ENCODE data around the gene SESN1.

SESN1 gene

DNA sequence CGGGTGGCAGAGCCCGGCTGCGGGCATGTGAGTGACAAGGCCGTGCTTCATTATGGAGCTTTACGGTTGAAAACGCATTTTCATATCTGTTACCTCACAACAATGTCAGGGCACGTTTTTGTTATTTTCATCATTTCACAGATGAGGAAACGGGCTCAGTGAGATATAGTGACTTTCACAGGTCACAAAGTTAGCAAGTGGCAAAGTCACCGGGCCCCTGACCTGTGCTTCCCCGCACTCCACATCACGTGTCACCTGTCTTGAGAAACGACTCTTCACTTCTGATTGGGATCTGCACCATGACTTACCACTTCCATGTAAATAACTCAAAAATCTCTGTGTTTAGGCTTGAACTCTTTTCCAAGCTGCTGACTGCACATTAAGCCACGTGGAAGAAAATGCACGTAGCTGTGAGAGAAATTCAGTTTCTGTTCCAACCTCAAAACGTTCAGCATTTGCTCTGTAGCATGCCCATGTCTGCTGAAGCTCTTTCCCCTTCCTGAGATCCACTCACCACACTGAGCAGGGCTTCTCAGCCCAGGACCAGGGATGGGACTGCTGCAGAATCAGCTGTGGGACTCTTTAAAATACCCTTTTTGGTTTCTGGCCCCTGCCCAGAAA, 139.2 kb downstream of the SESN1 start:
- DNase-seq = no peak

GRCh38 chr6:108953681-108954080, 141.0 kb downstream of the SESN1 start:
- DNase-seq = no peak

- DNase-seq = no peak
Measured at GRCh38 chr6:108952776-108953486, 141.7 kb downstream of the SESN1 start.

DNA sequence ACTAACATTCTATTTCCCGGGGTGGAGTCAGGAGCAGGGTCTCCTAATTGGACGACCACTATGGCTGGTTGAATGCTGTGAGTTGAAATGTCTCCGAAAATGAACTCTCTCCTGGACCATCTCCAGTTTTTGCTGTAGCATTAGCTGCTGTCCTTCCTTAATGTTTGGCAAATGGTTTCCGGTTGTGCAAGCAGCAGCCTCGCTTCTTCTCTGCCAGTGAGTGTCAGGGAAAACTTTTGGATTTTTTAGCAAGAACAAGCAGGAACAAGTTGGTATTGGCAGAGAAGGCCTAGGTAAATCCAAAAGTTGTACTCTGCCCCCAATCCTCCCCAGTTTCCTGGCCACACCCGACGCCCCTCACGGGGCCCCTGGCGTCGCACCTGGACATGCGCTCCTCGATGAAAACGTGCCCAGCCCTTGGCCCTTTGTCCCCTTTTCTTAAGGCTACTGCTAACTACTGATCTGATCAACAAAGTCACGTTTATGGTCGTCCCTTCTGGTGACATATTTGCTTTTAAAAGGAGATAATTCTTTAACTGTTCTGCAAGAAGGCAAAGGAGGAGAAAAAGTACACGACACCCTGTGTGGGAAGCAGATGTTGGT, 143.2 kb downstream of the SESN1 start:
- DNase-seq = no peak

- no peak for DNase-seq
Measured at GRCh38 chr6:108948181-108948661, 146.4 kb downstream of the SESN1 start.

- DNase-seq = no peak
Measured at GRCh38 chr6:108947114-108947854, 147.4 kb downstream of the SESN1 start.

GRCh38 chr6:108946695-108947094, 148.0 kb downstream of the SESN1 start:
- DNase-seq = no peak

DNA sequence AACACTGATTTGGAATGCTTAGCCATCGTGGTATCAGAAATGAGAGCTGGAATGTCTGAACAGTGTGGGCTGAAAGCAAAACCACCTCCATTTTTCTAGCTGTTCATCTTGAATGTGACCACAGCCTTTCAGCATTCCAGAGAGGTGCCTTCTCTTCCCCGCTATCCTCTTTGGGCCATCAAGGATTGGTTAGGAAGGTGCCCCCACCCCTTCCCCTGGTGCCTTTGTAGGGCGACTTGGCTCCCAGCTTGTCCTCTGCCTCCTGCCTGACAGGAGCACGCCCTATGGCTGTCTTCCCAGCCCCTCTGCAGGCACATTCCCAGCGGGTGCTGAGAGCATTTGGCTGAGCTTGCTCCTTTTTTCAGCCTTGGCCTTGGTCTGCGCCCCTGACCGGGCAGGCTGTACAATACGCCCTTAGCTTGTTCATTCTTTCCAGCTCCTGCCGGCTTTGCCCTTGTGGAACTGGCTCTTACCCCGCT, 148.9 kb downstream of the SESN1 start:
- DNase-seq = no peak

DNA sequence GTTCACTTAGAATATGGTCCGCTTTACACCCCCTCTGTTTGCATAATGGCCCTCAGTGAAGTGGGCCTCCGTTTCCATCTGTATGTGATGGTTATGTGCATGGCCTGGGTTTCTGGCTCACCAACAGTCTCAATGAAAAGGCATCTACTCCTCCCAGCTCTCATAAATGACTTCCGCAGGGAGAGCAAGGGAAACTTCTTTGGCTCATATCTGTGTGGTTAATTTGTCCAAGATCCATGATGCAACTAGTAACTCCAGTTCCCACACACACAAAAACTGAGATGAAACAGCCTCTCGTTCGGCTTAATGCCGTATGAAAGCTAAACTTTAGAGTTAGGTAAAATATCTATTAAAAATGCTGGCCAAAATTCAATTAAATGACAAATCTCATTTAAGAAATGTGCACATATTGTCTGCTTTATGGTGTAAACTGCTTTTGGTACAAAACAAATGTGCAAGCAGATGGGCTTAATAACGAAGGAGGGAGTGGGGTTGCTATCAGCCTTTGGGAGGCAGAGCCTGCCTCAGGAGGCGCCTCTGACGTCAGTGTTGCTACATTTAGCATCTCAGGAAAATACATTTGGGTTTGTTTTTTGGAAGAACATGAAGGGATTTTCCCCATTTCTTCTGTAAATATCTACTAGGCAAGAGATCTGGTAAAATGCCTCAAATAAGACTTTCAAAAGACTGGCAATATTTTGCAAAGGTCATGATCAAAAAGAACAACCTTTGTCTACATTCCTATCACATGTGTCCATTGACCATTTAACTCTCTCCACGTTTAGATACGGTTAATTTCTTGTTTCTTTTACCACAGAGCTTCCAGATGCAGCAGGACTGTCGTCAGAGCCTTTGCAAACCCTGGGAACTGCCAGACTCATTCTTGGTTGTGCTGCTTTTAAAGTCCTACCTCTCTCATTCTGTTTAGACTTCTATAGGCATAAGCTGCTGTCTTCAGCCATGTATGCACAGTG, 149.7 kb downstream of the SESN1 start:
- DNase-seq = no peak

GRCh38 chr6:108944071-108944470, 150.6 kb downstream of the SESN1 start:
- no peak for DNase-seq

DNA sequence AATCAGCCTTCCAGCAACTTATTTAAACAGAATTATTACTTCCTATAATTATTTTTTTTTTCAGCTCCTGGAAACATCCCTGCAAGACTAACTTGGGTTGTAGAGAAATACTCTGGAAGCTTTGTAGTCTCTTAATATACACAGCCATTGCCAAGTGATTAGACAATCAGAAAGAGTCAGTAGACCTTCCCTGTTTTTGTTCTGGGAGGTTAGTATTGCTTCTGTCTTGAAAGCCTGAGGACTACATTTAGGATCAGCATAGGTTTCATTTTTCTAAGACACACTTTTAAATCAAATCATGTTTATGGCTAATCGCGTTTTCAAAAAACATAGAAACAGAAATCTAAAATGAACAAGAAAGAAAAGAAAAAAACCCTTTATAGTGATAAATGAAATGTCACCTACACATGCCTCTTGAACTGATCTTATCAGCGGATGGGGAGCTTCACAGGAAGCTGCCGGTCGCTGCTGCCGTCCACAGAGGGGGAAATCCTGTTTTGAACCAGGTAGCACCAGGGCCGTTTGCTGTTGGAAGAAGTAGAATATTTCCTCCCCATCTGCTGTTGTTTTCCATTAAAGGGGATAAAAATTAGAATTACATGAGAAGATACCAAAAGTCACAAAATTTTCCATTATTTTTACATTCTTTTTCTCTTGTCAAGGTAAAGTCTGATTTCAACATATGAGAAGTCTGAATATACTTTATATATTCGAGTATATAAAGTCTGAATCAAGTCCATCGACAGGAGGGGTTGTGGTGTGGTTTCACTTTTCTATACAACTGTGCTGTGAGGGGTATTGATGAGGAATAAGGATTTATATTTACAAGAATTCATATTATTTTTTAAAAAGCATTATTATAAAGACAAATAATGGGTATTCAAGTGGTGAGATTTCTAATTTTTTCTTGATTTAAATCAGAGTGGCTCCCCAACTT, 151.8 kb downstream of the SESN1 start:
- DNase-seq = peak; percentile 66

DNA sequence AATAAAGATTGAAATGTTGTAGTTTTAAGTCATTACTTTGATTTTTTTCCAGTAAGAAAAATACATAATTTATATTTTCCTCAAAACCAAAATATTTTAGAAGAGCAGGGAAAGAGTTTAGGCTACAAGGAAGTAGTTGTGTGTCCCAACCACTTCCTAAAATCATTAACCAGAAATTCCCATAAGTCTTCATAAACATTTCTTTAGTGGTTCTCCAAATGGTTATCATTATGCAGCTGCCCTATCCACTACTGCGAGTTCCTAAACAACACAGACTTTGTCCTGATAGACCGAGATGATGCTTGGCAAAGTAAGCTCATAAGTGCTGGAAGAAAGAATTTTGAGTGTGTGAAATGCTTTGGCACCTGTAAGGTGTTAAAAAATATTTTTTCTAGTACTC, 152.8 kb downstream of the SESN1 start:
- no peak for DNase-seq

DNA sequence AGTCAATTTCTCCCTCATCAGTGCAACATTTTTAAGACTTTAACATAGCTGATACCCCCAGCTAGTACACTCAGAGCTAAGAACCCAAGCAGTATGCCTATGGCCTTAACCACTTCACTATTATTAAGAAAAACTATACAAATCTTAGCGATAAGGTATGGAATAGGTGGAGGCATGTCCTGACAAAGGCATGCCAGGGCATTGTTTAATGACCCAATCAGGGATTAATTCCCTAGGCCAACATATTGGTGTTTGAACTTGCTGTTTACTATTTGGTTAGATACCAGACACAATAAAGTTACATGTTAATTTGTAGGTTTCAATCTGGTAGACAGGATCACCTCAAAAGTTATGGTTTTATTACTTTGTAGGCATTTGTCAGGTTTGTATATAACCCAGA, 153.4 kb downstream of the SESN1 start:
- DNase-seq = no peak

DNA sequence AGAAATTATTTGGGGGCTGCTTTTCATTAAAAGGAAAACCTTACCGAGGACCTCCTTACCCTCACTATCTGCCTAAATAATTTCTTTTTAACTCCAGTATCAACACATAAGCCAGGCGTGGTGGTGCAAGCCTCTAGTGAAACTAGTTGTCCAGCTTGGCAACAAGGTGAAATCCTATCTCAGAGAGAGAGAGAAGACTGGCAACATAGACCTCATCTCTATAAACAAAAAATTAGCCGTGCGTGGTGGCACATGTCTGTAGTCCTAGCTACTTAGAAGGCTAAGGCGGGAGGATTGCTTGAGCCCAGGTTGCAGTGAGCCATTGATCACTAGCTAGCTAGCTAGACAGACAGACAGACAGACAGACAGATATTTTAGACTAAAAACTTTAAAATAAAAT, 153.9 kb downstream of the SESN1 start:
- DNase-seq = no peak

DNA sequence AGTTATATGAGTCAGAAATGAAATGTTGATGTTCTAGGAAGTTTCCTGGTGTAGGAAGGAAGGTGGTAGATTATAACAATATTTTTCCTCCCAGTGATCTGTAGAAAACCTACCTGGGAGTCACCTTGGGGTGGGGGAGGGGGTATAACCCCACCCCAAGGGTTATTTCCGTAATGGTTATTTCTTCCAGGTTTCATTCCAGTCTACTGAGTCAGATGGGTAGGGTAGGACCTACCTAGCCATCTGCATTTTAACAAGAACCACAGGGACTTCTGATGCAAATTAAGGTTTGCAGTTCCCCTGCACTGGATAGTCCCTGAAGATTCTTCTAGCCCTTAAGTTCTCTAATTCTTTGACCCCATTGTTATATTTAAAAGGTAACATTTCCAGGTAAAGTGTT, 157.5 kb downstream of the SESN1 start:
- no peak for DNase-seq

All from stimulated activated CD8-positive, alpha-beta memory T cell treated with anti-CD3 and anti-CD28 coated beads, Interleukin-4, amount 100 ng/mL, for 48 hours (primary cell).